ENCODE results near the gene UGT3A1. TPM values are rescaled to one million over a fixed set of nuclear protein-coding genes. Genes with fewer than 3 reads are reported as not detected.

The UGT3A1 gene
- total RNA-seq, 2 donors from 2014 or later, result not detected

GRCh38 chr5:35924122-35924949 lies 66.9 kb downstream of the UGT3A1 start:
- intact Hi-C loops (cut with DNase I), result loop anchor here in 1 of 2 donors (10.0 kb wide), 1 partner anchor 150 kb away; no protein-coding TSS in a partner anchor
- no peak for DNase-seq (ENCODE audit: low spot score)

- intact Hi-C loops (cut with DNase I), result loop anchor here in 1 of 2 donors (10.0 kb wide), 1 partner anchor 148 kb away; no protein-coding TSS in a partner anchor
- DNase-seq (ENCODE audit: low spot score), result no peak
These were observed 68.7 kb downstream of the UGT3A1 start for GRCh38 chr5:35922468-35922867.

GRCh38 chr5:35921930-35922329 lies 69.3 kb downstream of the UGT3A1 start:
- no peak for DNase-seq (ENCODE audit: low spot score)
- intact Hi-C loops (cut with DNase I), result loop anchor here in 1 of 2 donors (10.0 kb wide), 1 partner anchor 147 kb away; no protein-coding TSS in a partner anchor

GRCh38 chr5:35920890-35921289 lies 70.3 kb downstream of the UGT3A1 start:
- no peak for DNase-seq (ENCODE audit: low spot score)
- intact Hi-C loops (cut with DNase I), result loop anchor here in 1 of 2 donors (10.0 kb wide), 1 partner anchor 146 kb away; no protein-coding TSS in a partner anchor

GRCh38 chr5:35919191-35919590 lies 72.0 kb downstream of the UGT3A1 start:
- DNase-seq (ENCODE audit: low spot score), result no peak
- intact Hi-C loops (cut with DNase I), result no loop called here

- intact Hi-C loops (cut with DNase I), result no loop called here
- DNase-seq (ENCODE audit: low spot score), result no peak
These were observed 82.4 kb downstream of the UGT3A1 start for GRCh38 chr5:35908814-35909213.

GRCh38 chr5:35908228-35908627 lies 83.0 kb downstream of the UGT3A1 start:
- no peak for DNase-seq (ENCODE audit: low spot score)
- intact Hi-C loops (cut with DNase I), result no loop called here

- DNase-seq (ENCODE audit: low spot score), result no peak
- intact Hi-C loops (cut with DNase I), result no loop called here
These were observed 86.6 kb downstream of the UGT3A1 start for GRCh38 chr5:35904443-35905132.

GRCh38 chr5:35903631-35904203 lies 87.5 kb downstream of the UGT3A1 start:
- intact Hi-C loops (cut with DNase I), result no loop called here
- no peak for DNase-seq (ENCODE audit: low spot score)

GRCh38 chr5:35902046-35902672 lies 89.0 kb downstream of the UGT3A1 start:
- intact Hi-C loops (cut with DNase I), result no loop called here
- DNase-seq (ENCODE audit: low spot score), result no peak

Other genes starting within 250 kb of the UGT3A1 start
- 1 to 10 TPM; 4.2 to 5.3 TPM for gene IL7R, start 134.5 kb downstream of the UGT3A1 start, total RNA-seq
- gene CAPSL, start 52.8 kb downstream of the UGT3A1 start, total RNA-seq, result not detected
- not detected for gene UGT3A2, start 75.5 kb upstream of the UGT3A1 start, total RNA-seq
- 10 to 100 TPM; 12.3 to 14.9 TPM for gene LMBRD2, start 160.5 kb upstream of the UGT3A1 start, total RNA-seq
- 10 to 100 TPM in 1 of 2 donors, 1 to 10 TPM in 1; 8.9 to 14.7 TPM for gene SKP2, start 160.7 kb upstream of the UGT3A1 start, total RNA-seq